Measurements from ENCODE around the gene KCNMA1.

KCNMA1 gene

GRCh38 chr10:77431209-77431611, 206.4 kb downstream of the KCNMA1 start:
- peaks cover 0 to 48% (median 29%) of the 10 kb centered on the region in 11 experiments; a peak in 16 of 22 replicates for H3K27me3 ChIP-seq
- TF ChIP-seq Cebpa-rat (IDR thresholded peaks at IDR 0.05) = no peak
- no peak overlapping the region for H3K9ac ChIP-seq
- H3K4me2 ChIP-seq = no peak overlapping the region
- H3K9me3 ChIP-seq (replicated peaks in 1 of 11) = no peaks in the 10 kb centered on the region
- H3K4me1 ChIP-seq = peaks cover 0 to 19% (median 14%) of the 10 kb centered on the region in 10 experiments; a peak in 14 of 20 replicates
- no peak overlapping the region for H3K4me3 ChIP-seq
- no peak overlapping the region for H3K27ac ChIP-seq
- H4K20me1 ChIP-seq = peaks cover 0 to 96% (median 0%) of the 10 kb centered on the region in 11 experiments; a peak in 4 of 22 replicates
- no peaks in the 10 kb centered on the region for H3K36me3 ChIP-seq

DNA sequence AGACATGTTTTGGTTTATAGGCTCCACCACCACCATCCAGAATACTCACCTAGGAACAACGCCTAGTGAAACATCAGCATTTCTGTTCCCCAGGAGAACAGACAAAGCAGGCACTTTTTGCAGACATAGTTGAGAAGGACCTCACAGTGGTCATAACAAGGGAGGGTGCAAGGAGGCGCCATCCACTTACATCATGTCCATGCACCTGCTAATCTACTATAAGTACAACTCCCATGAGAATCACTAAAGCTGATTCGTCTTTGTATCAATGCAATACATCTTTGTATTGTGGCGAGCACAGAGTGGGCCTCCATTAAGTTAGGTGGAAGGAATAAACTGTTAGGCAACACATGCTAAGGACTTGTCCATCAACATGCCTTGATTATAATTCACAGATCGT, 207.1 kb downstream of the KCNMA1 start:
- H3K4me3 ChIP-seq = no peak overlapping the region
- H3K27ac ChIP-seq = no peak overlapping the region
- H3K9ac ChIP-seq = no peak overlapping the region
- peaks cover 0 to 42% (median 27%) of the 10 kb centered on the region in 11 experiments; a peak in 16 of 22 replicates for H3K27me3 ChIP-seq
- TF ChIP-seq Cebpa-rat (IDR thresholded peaks at IDR 0.05) = no peak
- no peaks in the 10 kb centered on the region for H3K36me3 ChIP-seq
- H3K9me3 ChIP-seq (replicated peaks in 1 of 11) = no peaks in the 10 kb centered on the region
- H3K4me1 ChIP-seq = peaks cover 0 to 19% (median 14%) of the 10 kb centered on the region in 10 experiments; a peak in 14 of 20 replicates
- peaks cover 0 to 96% (median 0%) of the 10 kb centered on the region in 11 experiments; a peak in 4 of 22 replicates for H4K20me1 ChIP-seq
- H3K4me2 ChIP-seq = no peak overlapping the region

GRCh38 chr10:77428691-77429395, 208.8 kb downstream of the KCNMA1 start:
- no peak for TF ChIP-seq Cebpa-rat (IDR thresholded peaks at IDR 0.05)
- Histone ChIP-seq H4K20me1 (peaks cover 0 to 96% (median 0%) of the 10 kb centered on the region in 11 experiments; a peak in 4 of 22 replicates), H3K36me3 (no peaks in the 10 kb centered on the region), H3K27ac (no peak overlapping the region), H3K4me2 (no peak overlapping the region), H3K27me3 (peaks cover 0 to 26% (median 15%) of the 10 kb centered on the region in 11 experiments; a peak in 15 of 22 replicates), H3K9ac (no peak overlapping the region), H3K9me3 (replicated peaks in 1 of 11) (no peaks in the 10 kb centered on the region), H3K4me1 (peaks cover 0 to 14% (median 9%) of the 10 kb centered on the region in 10 experiments; a peak in 14 of 20 replicates), H3K4me3 (no peak overlapping the region)

DNA sequence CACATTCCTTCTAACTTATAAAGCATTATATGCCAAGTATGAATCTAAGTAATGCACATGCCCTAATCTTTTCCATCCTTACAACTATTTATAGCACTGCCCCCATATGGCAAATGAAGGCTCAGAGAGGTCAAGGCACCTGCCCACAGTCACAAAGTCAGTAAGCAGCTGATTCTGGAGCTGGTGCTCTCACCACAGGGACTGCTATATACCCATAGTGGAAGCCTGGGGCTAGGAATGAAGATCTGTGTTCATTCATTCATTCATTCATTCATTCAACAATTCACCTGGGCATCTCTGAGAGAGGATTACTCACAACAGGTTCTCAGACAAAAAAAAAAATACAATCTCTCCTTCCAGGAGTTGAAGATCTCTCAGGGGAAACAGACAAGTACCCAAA, 213.4 kb downstream of the KCNMA1 start:
- Histone ChIP-seq H4K20me1 (peaks cover 0 to 97% (median 0%) of the 10 kb centered on the region in 11 experiments; a peak in 3 of 22 replicates), H3K4me2 (no peak overlapping the region), H3K4me3 (no peak overlapping the region), H3K4me1 (no peaks in the 10 kb centered on the region), H3K9me3 (replicated peaks in 1 of 11) (no peaks in the 10 kb centered on the region), H3K36me3 (no peaks in the 10 kb centered on the region), H3K27ac (no peak overlapping the region), H3K9ac (no peak overlapping the region), H3K27me3 (no peaks in the 10 kb centered on the region; a peak in 1 of 22 replicates)
- TF ChIP-seq Cebpa-rat (IDR thresholded peaks at IDR 0.05) = no peak

DNA sequence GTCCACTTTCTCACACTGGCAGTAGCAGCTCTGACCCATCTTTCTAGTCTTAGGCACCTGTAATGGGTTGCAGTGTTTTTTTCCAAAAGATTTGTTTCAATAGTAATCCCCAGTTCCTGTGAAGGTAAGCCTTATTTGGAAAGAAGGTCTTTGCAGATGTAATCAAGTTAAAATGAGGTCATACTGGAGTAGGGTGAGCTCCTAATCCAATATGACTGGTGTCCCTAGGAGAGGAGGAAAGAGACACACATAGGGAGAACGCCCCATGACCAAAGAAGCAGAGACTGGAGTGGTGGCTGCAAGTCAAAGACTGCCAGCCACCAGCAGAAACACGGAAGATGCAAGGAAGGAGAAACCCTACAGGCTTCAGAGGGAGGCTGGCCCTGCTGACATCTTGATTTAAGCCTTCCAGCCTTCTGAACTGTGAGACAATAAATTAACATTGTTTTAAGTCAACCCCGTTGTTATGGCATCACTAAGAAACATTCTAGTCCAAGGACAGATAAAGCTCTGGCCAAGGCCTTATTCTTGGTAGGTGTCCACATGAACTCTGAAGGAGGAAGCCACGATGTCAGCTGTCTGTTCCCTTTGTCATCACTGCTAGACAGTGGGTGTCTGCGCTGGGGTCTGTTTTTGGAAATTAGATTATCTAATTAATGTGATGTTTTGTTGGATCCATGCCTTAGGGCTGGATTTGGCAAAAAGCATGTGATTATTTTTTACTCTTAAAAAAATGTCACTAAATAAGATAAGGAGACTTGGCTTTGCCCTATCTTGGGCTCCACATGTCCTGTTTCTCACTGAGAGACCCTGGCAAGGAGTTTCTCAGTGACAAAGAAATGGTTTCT, 214.9 kb downstream of the KCNMA1 start:
- peaks cover 0 to 98% (median 0%) of the 10 kb centered on the region in 11 experiments; a peak in 2 of 22 replicates for H4K20me1 ChIP-seq

GRCh38 chr10:77421591-77421990, 216.0 kb downstream of the KCNMA1 start:
- TF ChIP-seq Cebpa-rat (IDR thresholded peaks at IDR 0.05) = no peak
- H3K9me3 ChIP-seq (replicated peaks in 1 of 11) = no peaks in the 10 kb centered on the region
- no peaks in the 10 kb centered on the region; a peak in 1 of 22 replicates for H3K27me3 ChIP-seq
- H3K4me3 ChIP-seq = no peak overlapping the region
- no peak overlapping the region for H3K9ac ChIP-seq
- peaks cover 0 to 6% (median 3%) of the 10 kb centered on the region in 10 experiments; a peak in 10 of 20 replicates for H3K4me1 ChIP-seq
- no peaks in the 10 kb centered on the region for H3K36me3 ChIP-seq
- H3K27ac ChIP-seq = no peak overlapping the region
- no peak overlapping the region for H3K4me2 ChIP-seq
- peaks cover 0 to 100% (median 0%) of the 10 kb centered on the region in 11 experiments; a peak in 2 of 22 replicates for H4K20me1 ChIP-seq

More for the DNA sequence above, 214.9 kb downstream of the KCNMA1 start:
- Histone ChIP-seq H3K4me3 (no peak overlapping the region), H3K4me1 (no peaks in the 10 kb centered on the region), H3K36me3 (no peaks in the 10 kb centered on the region), H3K27me3 (no peaks in the 10 kb centered on the region; a peak in 1 of 22 replicates), H3K4me2 (no peak overlapping the region), H3K27ac (no peak overlapping the region), H3K9me3 (replicated peaks in 1 of 11) (no peaks in the 10 kb centered on the region), H3K9ac (no peak overlapping the region)
- no peak for TF ChIP-seq Cebpa-rat (IDR thresholded peaks at IDR 0.05)

- no peak for TF ChIP-seq Cebpa-rat (IDR thresholded peaks at IDR 0.05)
- H3K9ac ChIP-seq = no peak overlapping the region
- H3K4me3 ChIP-seq = no peak overlapping the region
- H3K9me3 ChIP-seq (replicated peaks in 1 of 11) = no peaks in the 10 kb centered on the region
- H3K27me3 ChIP-seq = no peaks in the 10 kb centered on the region; a peak in 1 of 22 replicates
- H3K4me1 ChIP-seq = peaks cover 0 to 12% (median 8%) of the 10 kb centered on the region in 10 experiments; a peak in 11 of 20 replicates
- H3K27ac ChIP-seq = no peak overlapping the region
- no peaks in the 10 kb centered on the region for H3K36me3 ChIP-seq
- H3K4me2 ChIP-seq = no peak overlapping the region
- H4K20me1 ChIP-seq = peaks cover 0 to 100% (median 0%) of the 10 kb centered on the region in 11 experiments; a peak in 2 of 22 replicates
These were observed 216.6 kb downstream of the KCNMA1 start for GRCh38 chr10:77420947-77421523.

GRCh38 chr10:77419979-77420378, 217.6 kb downstream of the KCNMA1 start:
- Histone ChIP-seq H3K9me3 (replicated peaks in 1 of 11) (no peaks in the 10 kb centered on the region), H3K4me3 (no peak overlapping the region), H3K27ac (no peak overlapping the region), H3K27me3 (no peaks in the 10 kb centered on the region; a peak in 1 of 22 replicates), H3K36me3 (no peaks in the 10 kb centered on the region), H4K20me1 (peaks cover 0 to 100% (median 0%) of the 10 kb centered on the region in 11 experiments; a peak in 2 of 22 replicates), H3K4me1 (peaks cover 0 to 19% (median 10%) of the 10 kb centered on the region in 10 experiments; a peak in 11 of 20 replicates), H3K4me2 (no peak overlapping the region), H3K9ac (no peak overlapping the region)
- TF ChIP-seq Cebpa-rat (IDR thresholded peaks at IDR 0.05) = no peak

All from BLaER1 treated with 17β-estradiol and CSF1 and Interleukin-3, amounts not matched to agents 10 nM and 100 nM (cell line).